Medulla oblongata (tissue), 1 donor: ENCODE results near the gene RAP1GAP2.
"Not testable (repeated sequence)": the region's sequence is repeated elsewhere in the genome, so short reads cannot be mapped to it uniquely, and the experiment has no call there.

Experiments used
- DNase-seq: peaks from one replicate; pipeline ENCODE4 v3.0.0-alpha.2; 2015; ENCODE audit errors: extremely low spot score

The RAP1GAP2 gene

DNA sequence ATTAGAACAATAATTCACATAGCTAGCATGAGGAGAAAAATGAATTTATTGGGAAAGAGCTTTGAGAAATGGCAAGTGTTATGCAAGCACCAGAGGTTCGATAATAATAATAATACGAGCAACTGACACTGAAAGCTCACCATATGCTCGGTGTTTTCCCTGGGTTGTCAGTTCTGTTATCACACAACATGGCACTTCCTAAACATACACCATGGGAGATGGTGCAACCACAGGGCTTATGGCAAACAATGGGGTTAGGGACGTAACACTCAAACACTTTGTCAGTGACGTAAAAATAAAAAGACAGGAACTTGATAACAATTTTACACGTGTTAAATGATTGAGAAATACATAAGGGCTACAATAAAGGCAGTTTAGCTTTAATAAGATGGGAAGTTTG, 243.5 kb downstream of the RAP1GAP2 start:
- no peak for DNase-seq

- DNase-seq = no peak
Measured at GRCh38 chr17:3040882-3041281, 244.6 kb downstream of the RAP1GAP2 start.

DNA sequence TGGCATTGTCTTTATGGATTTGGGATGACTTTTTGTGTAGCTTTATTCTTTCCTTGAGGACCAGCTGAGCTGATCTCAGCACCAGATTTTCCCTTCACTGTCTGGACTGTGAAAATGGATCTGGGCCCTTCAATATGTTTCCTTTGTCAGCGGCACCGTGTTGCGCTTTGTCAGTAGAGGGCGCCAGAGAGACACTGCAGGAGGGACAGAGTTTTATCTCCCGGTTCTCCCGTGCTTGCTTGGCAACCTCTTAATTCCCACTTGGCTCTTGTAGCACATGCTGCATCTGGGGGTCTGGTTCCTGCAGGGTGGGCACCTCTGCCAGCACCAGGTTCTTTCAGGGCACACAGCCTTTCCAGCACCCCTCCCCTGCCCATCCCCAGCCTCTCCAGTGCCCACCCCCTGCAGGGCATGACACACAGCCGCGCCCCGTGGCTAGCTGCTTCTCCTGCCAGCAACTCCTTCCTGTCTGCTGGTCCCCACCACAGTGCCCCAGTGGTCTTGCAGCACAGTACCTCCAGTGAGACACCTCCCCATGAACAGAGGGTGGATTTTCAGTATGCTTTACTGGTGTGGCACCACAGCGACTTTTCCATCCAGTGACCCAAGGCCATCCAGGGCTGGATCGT, 247.6 kb downstream of the RAP1GAP2 start:
- DNase-seq = no peak

GRCh38 chr17:3046753-3047152, 250.5 kb downstream of the RAP1GAP2 start:
- DNase-seq = no peak

- peak; percentile 99 for DNase-seq
Measured at GRCh38 chr17:3048727-3049471, 252.7 kb downstream of the RAP1GAP2 start.

DNA sequence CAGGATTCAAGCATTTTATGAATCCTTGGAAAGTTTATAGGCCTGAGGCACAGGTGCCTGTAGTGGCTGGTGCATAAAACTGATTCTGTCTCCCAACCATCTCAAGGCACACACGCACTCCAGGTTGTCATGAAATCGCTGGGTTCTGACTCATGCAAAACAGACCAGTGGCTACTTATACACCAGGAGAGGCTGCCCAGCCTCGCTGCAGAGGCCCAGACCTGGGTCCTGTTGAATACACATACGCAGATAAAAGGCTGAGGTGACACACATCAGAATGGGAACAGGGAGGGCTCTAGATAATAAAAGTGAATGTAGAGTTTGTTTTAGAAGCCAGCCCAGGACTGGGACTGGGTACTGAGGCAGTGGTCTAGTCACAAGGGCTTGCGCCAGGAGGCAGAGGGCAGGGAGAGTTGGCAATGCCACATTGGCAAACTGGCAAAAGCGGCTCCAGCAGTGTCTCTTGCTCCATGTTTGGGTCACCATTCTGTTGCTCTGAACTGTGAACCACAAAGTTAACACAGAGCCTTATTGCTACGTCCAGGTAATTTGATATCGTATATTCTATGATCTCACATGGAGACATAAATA, 253.6 kb downstream of the RAP1GAP2 start:
- DNase-seq = no peak

GRCh38 chr17:3054868-3055267, 258.6 kb downstream of the RAP1GAP2 start:
- DNase-seq = not testable (repeated sequence)

- not testable (repeated sequence) for DNase-seq
Measured at GRCh38 chr17:3062824-3063377, 266.7 kb downstream of the RAP1GAP2 start.

- not testable (repeated sequence) for DNase-seq
Measured at GRCh38 chr17:3063507-3063906, 267.3 kb downstream of the RAP1GAP2 start, which contains the start of gene OR1D5. TSS of gene OR1D5 (minus strand) at chr17:3063607. CDS start at chr17:3063607, 0 bp downstream.

GRCh38 chr17:3065192-3065591, 269.0 kb downstream of the RAP1GAP2 start:
- peak; percentile 48 for DNase-seq

DNA sequence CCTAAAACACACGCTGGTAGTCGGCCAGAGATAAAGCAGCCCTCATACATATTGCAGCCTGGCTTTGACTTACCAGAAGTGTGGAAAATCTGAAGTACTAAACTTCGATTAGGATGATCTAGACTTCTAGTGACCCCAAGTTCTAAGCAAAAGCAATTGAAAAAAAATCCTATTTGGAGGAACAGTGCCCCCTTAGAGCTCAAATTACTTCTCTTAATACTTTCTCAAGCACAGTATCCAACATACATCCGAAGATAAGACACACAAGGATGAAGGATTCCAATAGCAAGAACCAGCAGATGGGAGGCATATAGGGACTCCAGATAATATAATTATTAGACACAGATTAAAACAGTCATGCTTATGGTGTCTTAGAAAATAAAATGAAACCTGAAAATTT, 277.6 kb downstream of the RAP1GAP2 start:
- not testable (repeated sequence) for DNase-seq
